GM20000 (cell line): Measurements from ENCODE around the gene KASH5.

Experiments
- DNase-seq: peaks from one replicate; pipeline ENCODE4 v3.0.0; 2012; ENCODE audit warnings: low spot score
- TF ChIP-seq, protein P1 (sequence below): IDR thresholded peaks from 2 replicates; pipeline ENCODE4 v1.5.1; 2012; ENCODE audit warnings: mild to moderate bottlenecking, control low read depth; ENCODE audit errors: extremely low read depth, missing control alignments

The KASH5 gene

GRCh38 chr19:49430678-49431329 lies 42.8 kb downstream of the KASH5 start:
- no peak for DNase-seq
- TF ChIP-seq, protein P1, sequence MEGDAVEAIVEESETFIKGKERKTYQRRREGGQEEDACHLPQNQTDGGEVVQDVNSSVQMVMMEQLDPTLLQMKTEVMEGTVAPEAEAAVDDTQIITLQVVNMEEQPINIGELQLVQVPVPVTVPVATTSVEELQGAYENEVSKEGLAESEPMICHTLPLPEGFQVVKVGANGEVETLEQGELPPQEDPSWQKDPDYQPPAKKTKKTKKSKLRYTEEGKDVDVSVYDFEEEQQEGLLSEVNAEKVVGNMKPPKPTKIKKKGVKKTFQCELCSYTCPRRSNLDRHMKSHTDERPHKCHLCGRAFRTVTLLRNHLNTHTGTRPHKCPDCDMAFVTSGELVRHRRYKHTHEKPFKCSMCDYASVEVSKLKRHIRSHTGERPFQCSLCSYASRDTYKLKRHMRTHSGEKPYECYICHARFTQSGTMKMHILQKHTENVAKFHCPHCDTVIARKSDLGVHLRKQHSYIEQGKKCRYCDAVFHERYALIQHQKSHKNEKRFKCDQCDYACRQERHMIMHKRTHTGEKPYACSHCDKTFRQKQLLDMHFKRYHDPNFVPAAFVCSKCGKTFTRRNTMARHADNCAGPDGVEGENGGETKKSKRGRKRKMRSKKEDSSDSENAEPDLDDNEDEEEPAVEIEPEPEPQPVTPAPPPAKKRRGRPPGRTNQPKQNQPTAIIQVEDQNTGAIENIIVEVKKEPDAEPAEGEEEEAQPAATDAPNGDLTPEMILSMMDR, result peak; percentile 32

GRCh38 chr19:49431330-49431749 lies 43.3 kb downstream of the KASH5 start:
- DNase-seq, result no peak
- TF ChIP-seq, protein P1, result no peak

DNA sequence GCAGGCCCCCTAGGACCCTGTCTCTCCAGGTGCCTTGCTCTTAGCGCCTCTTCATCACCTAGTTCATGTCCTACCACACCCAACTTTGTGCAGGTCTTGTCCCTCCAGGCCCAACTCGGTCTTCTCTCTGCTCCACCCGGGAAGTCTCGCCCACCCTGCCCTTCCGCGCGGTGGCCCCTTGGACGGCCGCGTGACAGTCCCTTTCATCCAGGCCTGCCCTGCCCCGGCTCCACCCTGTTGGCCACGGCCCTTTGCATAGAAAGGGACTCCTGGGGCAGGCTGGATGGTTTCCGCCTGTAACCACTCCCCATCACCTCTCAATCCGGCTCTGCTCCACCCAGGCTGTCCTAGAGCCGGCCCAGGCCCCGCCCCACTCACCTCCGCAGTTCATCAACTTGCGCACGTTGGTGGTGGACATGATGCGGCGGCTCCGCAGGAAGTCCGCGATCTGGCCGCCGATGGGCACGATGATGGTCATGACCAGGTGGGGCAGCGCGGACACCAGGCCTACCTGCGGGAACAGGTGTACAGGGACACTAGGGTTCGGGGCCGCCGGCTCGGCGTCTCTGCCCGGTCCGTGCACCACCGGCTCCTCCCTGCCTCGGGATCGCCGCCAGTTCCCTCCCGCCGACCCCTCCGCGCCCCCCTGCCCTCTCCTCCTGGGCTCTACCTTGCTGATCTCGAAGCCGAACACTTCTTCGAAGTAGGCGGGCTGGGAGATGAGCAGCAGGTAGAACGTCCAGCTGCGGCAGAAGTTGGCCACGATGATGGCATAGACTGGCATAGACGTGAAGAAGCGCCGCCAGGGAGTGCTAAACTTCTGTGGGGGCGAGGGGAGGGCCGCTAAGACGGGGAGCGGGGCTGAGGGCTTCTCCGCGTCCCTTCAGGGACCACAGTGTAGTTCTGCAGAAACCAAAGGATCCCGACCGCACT lies 44.4 kb downstream of the KASH5 start:
- TF ChIP-seq, protein P1, result no peak
- no peak for DNase-seq

DNA sequence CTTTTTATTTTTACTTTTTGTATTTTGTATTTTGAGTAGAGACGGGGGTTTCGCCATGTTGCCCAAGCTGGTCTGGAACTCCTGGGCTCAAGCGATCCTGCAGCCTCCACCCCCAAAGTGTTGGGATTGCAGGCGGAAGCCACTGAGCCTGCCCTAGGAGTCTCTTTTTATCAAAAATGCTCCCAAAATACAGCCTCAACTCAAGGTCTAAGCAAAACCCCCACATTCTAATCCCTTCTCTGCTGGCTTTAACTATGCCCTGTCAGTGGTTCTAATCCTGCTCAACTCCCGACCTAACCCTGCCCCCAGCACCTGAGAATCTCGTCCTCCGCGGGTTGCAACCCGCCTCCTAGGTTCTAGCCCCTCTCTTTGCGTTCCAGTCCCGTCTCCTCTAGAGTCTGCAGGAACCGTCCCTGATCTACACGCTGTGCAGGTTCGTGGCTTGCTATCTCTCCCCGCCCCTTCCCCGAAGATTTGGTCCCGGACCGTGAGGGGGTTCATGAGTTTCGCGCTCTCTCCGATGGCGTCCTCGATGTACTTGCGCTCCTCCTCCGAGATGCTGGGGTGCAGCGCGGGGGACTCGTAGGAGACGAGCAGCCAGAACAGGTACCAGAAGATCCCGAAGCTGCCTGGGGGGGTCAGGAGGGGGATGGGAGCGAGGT lies 45.3 kb downstream of the KASH5 start:
- TF ChIP-seq, protein P1, result no peak
- DNase-seq, result no peak

DNA sequence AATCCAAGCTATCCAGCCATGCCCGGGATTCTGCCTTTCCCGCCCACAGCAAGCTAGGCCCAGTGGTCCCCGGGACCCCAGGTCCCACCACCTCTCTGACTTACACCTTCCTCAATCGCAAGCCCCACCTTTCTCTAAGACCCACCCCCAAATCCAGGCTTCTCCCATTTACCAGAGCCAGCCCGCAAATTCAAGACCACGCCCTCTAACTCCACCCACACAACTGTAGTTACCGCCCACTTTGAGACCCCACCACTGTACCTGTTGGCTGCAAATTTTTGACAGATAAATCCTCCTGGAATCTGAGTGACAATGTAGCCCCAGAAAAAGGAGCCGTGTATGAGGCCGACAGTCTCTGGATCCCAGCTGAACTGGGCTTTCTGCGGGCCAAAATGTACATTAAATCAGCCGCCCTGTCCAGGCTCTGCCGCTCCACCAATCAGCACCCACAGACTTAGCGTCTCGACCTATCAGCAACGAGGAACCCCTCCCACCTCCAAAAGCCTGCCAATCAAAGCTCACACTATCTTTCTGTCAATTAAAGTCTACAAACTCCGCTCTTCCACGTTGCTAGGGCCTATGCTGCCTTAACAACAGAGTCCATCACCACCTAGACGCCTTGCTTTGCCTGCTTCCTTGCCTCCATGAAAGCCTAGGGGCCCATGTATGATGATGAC lies 47.0 kb downstream of the KASH5 start:
- no peak for DNase-seq
- TF ChIP-seq, protein P1, result no peak

DNA sequence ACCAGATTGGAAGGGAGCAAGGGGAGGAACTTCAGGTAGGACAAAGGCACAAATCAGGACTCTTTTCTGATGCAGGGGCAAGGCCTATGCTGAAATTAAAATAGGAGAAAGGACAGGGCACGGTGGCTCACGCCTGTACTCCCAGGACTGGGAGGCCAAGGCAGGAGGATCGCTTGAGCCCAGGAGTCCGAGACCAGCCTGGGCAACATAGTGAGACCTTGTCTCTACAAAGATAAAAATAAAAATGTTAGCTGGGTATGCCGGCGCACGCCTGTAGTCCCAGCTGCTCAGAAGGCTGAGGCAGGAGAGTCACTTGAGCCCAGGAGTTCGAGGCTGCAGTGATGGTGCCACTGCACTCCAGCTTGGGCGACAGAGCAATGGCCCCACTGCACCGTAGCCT lies 47.6 kb downstream of the KASH5 start:
- DNase-seq, result no peak
- TF ChIP-seq, protein P1, result no peak
